IPS DF 19.7 (cell line): ENCODE measurements around the gene MOB1B.

ENCODE experiments used
- DNase-seq: peaks from one replicate; pipeline ENCODE4 v3.0.0-alpha.2; 2013; ENCODE audit warnings: low read depth, low spot score

The MOB1B gene

GRCh38 chr4:70914631-70915030 is 12.5 kb downstream of the MOB1B start:
- DNase-seq: no peak

GRCh38 chr4:70915036-70915815 is 13.1 kb downstream of the MOB1B start:
- DNase-seq: no peak

GRCh38 chr4:70915874-70916559 is 13.8 kb downstream of the MOB1B start:
- no peak for DNase-seq

- DNase-seq: no peak
Observed at GRCh38 chr4:70920592-70920991, 18.4 kb downstream of the MOB1B start.

- no peak for DNase-seq
Observed at GRCh38 chr4:70925418-70925817, 23.2 kb downstream of the MOB1B start.

- no peak for DNase-seq
Observed at GRCh38 chr4:70925899-70926635, 23.9 kb downstream of the MOB1B start.

GRCh38 chr4:70927502-70928137 is 25.5 kb downstream of the MOB1B start:
- no peak for DNase-seq

GRCh38 chr4:70930530-70931256 is 28.5 kb downstream of the MOB1B start:
- no peak for DNase-seq

- no peak for DNase-seq
Observed at GRCh38 chr4:70931347-70931746, 29.2 kb downstream of the MOB1B start.

- DNase-seq: no peak
Observed at GRCh38 chr4:70932984-70933383, 30.8 kb downstream of the MOB1B start.

GRCh38 chr4:70935038-70935695 is 33.0 kb downstream of the MOB1B start:
- DNase-seq: no peak

- DNase-seq: no peak
Observed at GRCh38 chr4:70936200-70936787, 34.1 kb downstream of the MOB1B start.

GRCh38 chr4:70938086-70938485 is 35.9 kb downstream of the MOB1B start:
- DNase-seq: no peak

GRCh38 chr4:70940134-70940533 is 38.0 kb downstream of the MOB1B start:
- DNase-seq: no peak

GRCh38 chr4:70943114-70943513 is 40.9 kb downstream of the MOB1B start:
- DNase-seq: no peak

- no peak for DNase-seq
Observed at GRCh38 chr4:70945046-70945445, 42.9 kb downstream of the MOB1B start.

GRCh38 chr4:70945452-70946055 is 43.4 kb downstream of the MOB1B start:
- DNase-seq: no peak

- no peak for DNase-seq
Observed at GRCh38 chr4:70946939-70947338, 44.8 kb downstream of the MOB1B start.

- DNase-seq: no peak
Observed at GRCh38 chr4:70948665-70949260, 46.6 kb downstream of the MOB1B start.

- DNase-seq: no peak
Observed at GRCh38 chr4:70954032-70954431, 51.9 kb downstream of the MOB1B start.
